Endothelial cell of umbilical vein (primary cell): ENCODE measurements around the gene TOP3A. TPM values are rescaled to one million over a fixed set of nuclear protein-coding genes. Genes with fewer than 3 reads are reported as not detected.

ENCODE experiments used
- BruUV-seq: library from RNA; stranded (reverse); fragments of 400-500 nt; replicated peaks from 2 replicates; lab custom pipeline; 2021; lab: Mats Ljungman, UMichigan
- CTCF ChIA-PET: fragments of 300-600, 350-600 bp; sonication (Branson Sonifier 250); formaldehyde crosslinking; loops from one replicate; lab custom pipeline; 2021; ENCODE audit warnings: antibody characterized with exemption, inconsistent platforms; lab: Charles Lee
- POLR2A ChIA-PET: fragments of 300-600, 350-600 bp; sonication (Branson Sonifier 250); formaldehyde crosslinking; loops from one replicate; lab custom pipeline; 2021; ENCODE audit warnings: antibody characterized with exemption, inconsistent platforms; lab: Charles Lee
- DNase-seq: peaks from one replicate; pipeline ENCODE4 v3.0.0-alpha.2; 2011; ENCODE audit warnings: low read depth, low spot score
- FAIRE-seq: peaks from 2 replicates; lab custom pipeline; 2011; peaks lifted over from hg19 to GRCh38; lab: Jason Lieb, UNC
- H2AFZ ChIP-seq: 2 replicates; pipeline ENCODE4 v1.6.0; 2012; ENCODE audit warnings: low read depth, low read length, control low read depth, inconsistent platforms
- H3K27ac ChIP-seq: 2 replicates; pipeline ENCODE4 v1.5.1; 2011; ENCODE audit warnings: low read depth, mild to moderate bottlenecking, control low read depth, low read length, moderate library complexity; ENCODE audit not compliant: insufficient read depth
- H3K27me3 ChIP-seq, 2 experiments: 2 replicates each; pipeline versions ENCODE4 v1.6.0 to v1.6.1; 2011; ENCODE audit warnings: low read length in 2 of 2, mixed read lengths in 1 of 2; ENCODE audit not compliant: control insufficient read depth in 2 of 2, insufficient read depth in 2 of 2
- H3K36me3 ChIP-seq, 2 experiments: 2 replicates in 1 of 2; 3 replicates in 1 of 2; pipeline ENCODE4 v1.5.1; 2011; ENCODE audit warnings: low read length in 2 of 2, mild to moderate bottlenecking in 1 of 2, moderate library complexity in 1 of 2; ENCODE audit not compliant: control insufficient read depth in 2 of 2, insufficient read depth in 2 of 2; ENCODE audit errors: extremely low read depth in 1 of 2
- H3K4me1 ChIP-seq: 3 replicates; pipeline ENCODE4 v1.5.1; 2011; ENCODE audit warnings: mild to moderate bottlenecking, low read length; ENCODE audit not compliant: control insufficient read depth, insufficient read depth; ENCODE audit errors: extremely low read depth
- H3K4me2 ChIP-seq: 2 replicates; pipeline ENCODE4 v1.6.1; 2011; ENCODE audit warnings: low read length, control low read depth, mixed read lengths; ENCODE audit not compliant: insufficient read depth
- H3K4me3 ChIP-seq, 3 experiments: fragments of 200-600 bp in 1 of 3; sonication (generic), shearing (Covaris generic) in 1 of 3; replicated peaks in 1 of 3; 2 replicates each; pipeline ENCODE4 v1.5.1; 2011 to 2016; ENCODE audit warnings: control low read depth in 3 of 3, low read length in 3 of 3, mild to moderate bottlenecking in 2 of 3, inconsistent platforms in 1 of 3, low read depth in 1 of 3, moderate library complexity in 1 of 3; ENCODE audit not compliant: insufficient read depth in 1 of 3
- H3K79me2 ChIP-seq: 2 replicates; pipeline ENCODE4 v1.6.0; 2012; ENCODE audit warnings: low read length, inconsistent platforms; ENCODE audit not compliant: control insufficient read depth, insufficient read depth
- H3K9ac ChIP-seq: replicated peaks from 2 replicates; pipeline ENCODE3; 2011; ENCODE audit warnings: low read length, control low read depth; ENCODE audit not compliant: insufficient read depth; ENCODE audit errors: extremely low read depth
- H3K9me1 ChIP-seq: replicated peaks from 3 replicates; pipeline ENCODE4 v1.6.0; 2011; ENCODE audit warnings: mild to moderate bottlenecking, low read length; ENCODE audit not compliant: control insufficient read depth, insufficient read depth; ENCODE audit errors: extremely low read depth
- H3K9me3 ChIP-seq: replicated peaks from 2 replicates; pipeline ENCODE4 v1.5.1; 2012; ENCODE audit warnings: low read length, inconsistent platforms; ENCODE audit not compliant: control insufficient read depth, insufficient read depth
- H4K20me1 ChIP-seq: replicated peaks from 2 replicates; pipeline ENCODE3; 2011; ENCODE audit warnings: mild to moderate bottlenecking, low read length; ENCODE audit not compliant: control insufficient read depth, insufficient read depth; ENCODE audit errors: extremely low read depth
- CTCF ChIP-seq, 2 donors: IDR thresholded peaks; 1 replicate in 1 of 2; 2 replicates in 1 of 2; pipeline ENCODE4 v1.5.1; 2011; ENCODE audit warnings: low read length in 2 of 2, mild to moderate bottlenecking in 2 of 2, moderate library complexity in 2 of 2, control low read depth in 1 of 2, inconsistent platforms in 1 of 2, low read depth in 1 of 2; ENCODE audit not compliant: insufficient read depth in 1 of 2; ENCODE audit errors: extremely low read depth in 1 of 2
- EZH2 ChIP-seq: IDR thresholded peaks from 2 replicates; pipeline ENCODE4 v1.6.1; 2012; ENCODE audit warnings: borderline replicate concordance, low read depth, mild to moderate bottlenecking, moderate library complexity, low read length, inconsistent platforms; ENCODE audit not compliant: severe bottlenecking
- FOS ChIP-seq: IDR thresholded peaks from 2 replicates; pipeline ENCODE4 v1.6.1; 2011; ENCODE audit warnings: mild to moderate bottlenecking, low read length, moderate library complexity, borderline replicate concordance; ENCODE audit not compliant: insufficient read depth
- GATA2 ChIP-seq: IDR thresholded peaks from 2 replicates; pipeline ENCODE4 v1.7.0; 2011; ENCODE audit warnings: low read depth, mild to moderate bottlenecking, moderate library complexity, mixed read lengths, low read length; ENCODE audit not compliant: insufficient read length, insufficient read depth
- JUN ChIP-seq: IDR thresholded peaks from 2 replicates; pipeline ENCODE4 v1.6.1; 2011; ENCODE audit warnings: borderline replicate concordance, low read depth; ENCODE audit not compliant: insufficient read length, insufficient read depth
- MAX ChIP-seq: IDR thresholded peaks from 2 replicates; pipeline ENCODE4 v1.6.1; 2011; ENCODE audit not compliant: insufficient read depth, insufficient read length
- MYC ChIP-seq: IDR thresholded peaks from one replicate; pipeline ENCODE4 v1.6.1; 2011; ENCODE audit warnings: mild to moderate bottlenecking, low read depth, low read length
- POLR2A ChIP-seq: IDR thresholded peaks from 2 replicates; pipeline ENCODE4 v1.6.1; 2012; ENCODE audit warnings: low read depth, mild to moderate bottlenecking, control low read depth, low read length
- POLR2AphosphoS5 ChIP-seq: IDR thresholded peaks from 2 replicates; pipeline ENCODE4 v1.6.1; 2012; ENCODE audit warnings: low read depth, mild to moderate bottlenecking, control low read depth, low read length, moderate library complexity; ENCODE audit not compliant: insufficient read depth
- dilution Hi-C: fragments of 300-500 bp; cut with MboI; formaldehyde crosslinking; loops from one replicate; pipeline ENCODE4 v1.15.0; 2019; ENCODE audit warnings: low sequenced_read_pairs; ENCODE audit not compliant: extremely low pct_ligation_motif_present
- intact Hi-C: fragments of 100-400 bp; cut with micrococcal nuclease; formaldehyde crosslinking; loops from one replicate; pipeline ENCODE4 v1.10.0; 2022
- polyA plus RNA-seq, 4 experiments: library from polyadenylated mRNA; depleted of rRNA in 3 of 4; stranded (reverse) in 3 of 4; unstranded in 1 of 4; fragments of >200 nt; gene quantifications; 2 replicates each; pipeline versions ENCODE4 v1.2.1 to v1.2.3, GENCODE V29; 2011 to 2012; ENCODE audit warnings: missing spikeins in 1 of 4
- total RNA-seq: library from RNA; stranded (reverse); gene quantifications from 2 replicates; pipeline ENCODE4 v1.2.3, GENCODE V29; 2021

The TOP3A gene
- total and polyA plus RNA-seq, 2 donors (not counting 3 experiments of a cell fraction or from before 2014, with no cell fraction given), result 20.4 to 53.1 TPM

DNA sequence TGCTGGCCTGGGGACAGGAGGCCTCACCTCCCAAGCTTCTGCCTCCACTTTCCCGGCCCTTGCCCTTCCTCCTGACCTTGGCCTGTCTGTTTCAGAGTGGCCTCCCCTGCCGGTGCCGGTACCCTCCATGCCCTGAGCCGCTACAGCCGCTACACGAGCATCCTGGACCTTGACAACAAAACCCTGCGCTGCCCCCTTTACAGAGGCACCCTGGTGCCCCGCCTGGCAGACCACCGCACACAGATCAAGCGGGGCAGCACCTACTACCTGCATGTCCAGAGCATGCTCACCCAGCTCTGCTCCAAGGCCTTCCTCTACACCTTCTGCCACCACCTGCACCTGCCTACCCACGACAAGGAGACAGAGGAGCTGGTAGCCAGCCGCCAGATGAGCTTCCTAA lies 7.7 kb upstream of the TOP3A start:
- intact Hi-C loops (no loop called here), dilution Hi-C loops (no loop called here)
- POLR2A ChIA-PET, result no interaction called here
- Histone ChIP-seq H3K27ac (no peak overlapping the region), H4K20me1 (no peaks in the 10 kb centered on the region), H3K27me3 (no peaks in the 10 kb centered on the region), H3K4me3 (no peak overlapping the region), H3K36me3 (peaks cover 3 to 44% of the 10 kb centered on the region in 2 experiments), H3K4me1 (peaks cover 8% of the 10 kb centered on the region), H3K9me3 (no peaks in the 10 kb centered on the region), H3K9me1 (no peaks in the 10 kb centered on the region), H2AFZ (no peak overlapping the region), H3K9ac (no peak overlapping the region), H3K79me2 (peaks cover 28% of the 10 kb centered on the region), H3K4me2 (no peak overlapping the region)
- DNase-seq (no peak), FAIRE-seq (no peak)
- CTCF ChIA-PET, result interaction anchor here (0.9 to 2.2 kb wide), 4 partner anchors 11 to 105 kb away, joined by 3 to 10 read pairs (median 4); no protein-coding TSS in a partner anchor
- no TSS peak for BruUV-seq
- TF ChIP-seq FOS (no peak), POLR2A (no peak), CTCF (IDR thresholded peaks at IDR 0.05; ENCODE audit: extremely low read depth in 1 of 2, insufficient read depth in 1 of 2, low read depth in 1 of 2, low read length in 2 of 2) (no peak), GATA2 (no peak), MAX (no peak), POLR2AphosphoS5 (no peak), JUN (no peak), MYC (no peak), EZH2 (no peak)
